ENCODE measurements around the gene DIDO1.
"Not testable (repeated sequence)": the region's sequence is repeated elsewhere in the genome, so short reads cannot be mapped to it uniquely, and the experiment has no call there.

Gene DIDO1

GRCh38 chr20:62879275-62880146 is 46.8 kb downstream of the DIDO1 start:
- peaks cover 5% of the 10 kb centered on the region; the same call in 1 of the 2 replicates for H3K36me3 ChIP-seq (ENCODE audit: insufficient read depth, low read length)
- WGBS = 80% methylated on average over 80 of the region's 80 CpGs
- peak overlapping the region; percentile 45; the same call in 1 of the 2 replicates for H3K27ac ChIP-seq (ENCODE audit: low read depth, low read length)
- peaks cover 5% of the 10 kb centered on the region; the same call in 1 of the 2 replicates for H3K27me3 ChIP-seq (ENCODE audit: insufficient read depth, low read length)
- peak overlapping the region; percentile 53; the same call in 1 of the 2 replicates for H3K9ac ChIP-seq (ENCODE audit: low read depth, low read length)
- H3K4me1 ChIP-seq (ENCODE audit: insufficient read depth, low read length) = peaks cover 17% of the 10 kb centered on the region
- H3K9me3 ChIP-seq (ENCODE audit: insufficient read depth, low read depth, low read length) = no peaks in the 10 kb centered on the region
- peak overlapping the region; percentile 45 for H3K4me3 ChIP-seq (ENCODE audit: low read length)

- Histone ChIP-seq H3K27ac (ENCODE audit: low read depth, low read length) (no peak overlapping the region), H3K9me3 (ENCODE audit: insufficient read depth, low read depth, low read length) (no peaks in the 10 kb centered on the region), H3K36me3 (ENCODE audit: insufficient read depth, low read length) (peaks cover 5% of the 10 kb centered on the region; the same call in 1 of the 2 replicates), H3K4me1 (ENCODE audit: insufficient read depth, low read length) (peaks cover 15% of the 10 kb centered on the region), H3K4me3 (ENCODE audit: low read length) (peak overlapping the region; percentile 45; the same call in 1 of the 2 replicates), H3K27me3 (ENCODE audit: insufficient read depth, low read length) (peaks cover 5% of the 10 kb centered on the region; the same call in 1 of the 2 replicates), H3K9ac (ENCODE audit: low read depth, low read length) (no peak overlapping the region)
- WGBS = 77% methylated on average over 19 of the region's 20 CpGs
Measured at GRCh38 chr20:62878244-62879038, 47.9 kb downstream of the DIDO1 start.

GRCh38 chr20:62876902-62877816 is 49.1 kb downstream of the DIDO1 start:
- no peak overlapping the region for H3K4me3 ChIP-seq (ENCODE audit: low read length)
- no peaks in the 10 kb centered on the region for H3K9me3 ChIP-seq (ENCODE audit: insufficient read depth, low read depth, low read length)
- peaks cover 5% of the 10 kb centered on the region; the same call in 1 of the 2 replicates for H3K36me3 ChIP-seq (ENCODE audit: insufficient read depth, low read length)
- H3K4me1 ChIP-seq (ENCODE audit: insufficient read depth, low read length) = peaks cover 15% of the 10 kb centered on the region
- H3K27me3 ChIP-seq (ENCODE audit: insufficient read depth, low read length) = peaks cover 5% of the 10 kb centered on the region; the same call in 1 of the 2 replicates
- WGBS = 94% methylated on average over 48 of the region's 48 CpGs
- no peak overlapping the region for H3K9ac ChIP-seq (ENCODE audit: low read depth, low read length)
- no peak overlapping the region for H3K27ac ChIP-seq (ENCODE audit: low read depth, low read length)

- peaks cover 2% of the 10 kb centered on the region; the same call in 1 of the 2 replicates for H3K36me3 ChIP-seq (ENCODE audit: insufficient read depth, low read length)
- no peak overlapping the region for H3K27ac ChIP-seq (ENCODE audit: low read depth, low read length)
- 94% methylated on average over 13 of the region's 13 CpGs for WGBS
- peaks cover 5% of the 10 kb centered on the region; the same call in 1 of the 2 replicates for H3K27me3 ChIP-seq (ENCODE audit: insufficient read depth, low read length)
- no peak overlapping the region for H3K4me3 ChIP-seq (ENCODE audit: low read length)
- H3K9ac ChIP-seq (ENCODE audit: low read depth, low read length) = no peak overlapping the region
- H3K9me3 ChIP-seq (ENCODE audit: insufficient read depth, low read depth, low read length) = no peaks in the 10 kb centered on the region
- peaks cover 15% of the 10 kb centered on the region for H3K4me1 ChIP-seq (ENCODE audit: insufficient read depth, low read length)
Measured at GRCh38 chr20:62876501-62876901, 49.8 kb downstream of the DIDO1 start.

- Histone ChIP-seq H3K36me3 (ENCODE audit: insufficient read depth, low read length) (no peaks in the 10 kb centered on the region), H3K9me3 (ENCODE audit: insufficient read depth, low read depth, low read length) (no peaks in the 10 kb centered on the region), H3K27ac (ENCODE audit: low read depth, low read length) (peak overlapping the region; percentile 22; the same call in 1 of the 2 replicates), H3K27me3 (ENCODE audit: insufficient read depth, low read length) (peaks cover 5% of the 10 kb centered on the region; the same call in 1 of the 2 replicates), H3K4me1 (ENCODE audit: insufficient read depth, low read length) (peaks cover 15% of the 10 kb centered on the region), H3K4me3 (ENCODE audit: low read length) (no peak overlapping the region), H3K9ac (ENCODE audit: low read depth, low read length) (0 out of 2 replicates have a peak overlapping the region, but pooled peaks have one; percentile 43)
- 39% methylated on average over 34 of the region's 34 CpGs for WGBS
Measured at GRCh38 chr20:62875419-62876361, 50.6 kb downstream of the DIDO1 start.

GRCh38 chr20:62874964-62875344 is 51.4 kb downstream of the DIDO1 start:
- peaks cover 5% of the 10 kb centered on the region; the same call in 1 of the 2 replicates for H3K27me3 ChIP-seq (ENCODE audit: insufficient read depth, low read length)
- H3K36me3 ChIP-seq (ENCODE audit: insufficient read depth, low read length) = no peaks in the 10 kb centered on the region
- no peak overlapping the region; the same call in 1 of the 2 replicates for H3K27ac ChIP-seq (ENCODE audit: low read depth, low read length)
- H3K4me1 ChIP-seq (ENCODE audit: insufficient read depth, low read length) = peaks cover 15% of the 10 kb centered on the region
- 85% methylated on average over 7 of the region's 14 CpGs for WGBS
- no peaks in the 10 kb centered on the region for H3K9me3 ChIP-seq (ENCODE audit: insufficient read depth, low read depth, low read length)
- no peak overlapping the region for H3K9ac ChIP-seq (ENCODE audit: low read depth, low read length)
- no peak overlapping the region for H3K4me3 ChIP-seq (ENCODE audit: low read length)

- H3K9ac ChIP-seq (ENCODE audit: low read depth, low read length) = not testable (repeated sequence)
- 3% methylated on average over 13 of the region's 15 CpGs for WGBS
Measured at GRCh38 chr20:62873681-62874031, 52.6 kb downstream of the DIDO1 start.

GRCh38 chr20:62873280-62873679 is 53.0 kb downstream of the DIDO1 start:
- H3K4me1 ChIP-seq (ENCODE audit: insufficient read depth, low read length) = peaks cover 8% of the 10 kb centered on the region
- H3K4me3 ChIP-seq (ENCODE audit: low read length) = no peak overlapping the region
- H3K27ac ChIP-seq (ENCODE audit: low read depth, low read length) = no peak overlapping the region
- WGBS = 84% methylated on average over 5 of the region's 7 CpGs
- no peak overlapping the region for H3K9ac ChIP-seq (ENCODE audit: low read depth, low read length)
- no peaks in the 10 kb centered on the region for H3K9me3 ChIP-seq (ENCODE audit: insufficient read depth, low read depth, low read length)
- H3K36me3 ChIP-seq (ENCODE audit: insufficient read depth, low read length) = no peaks in the 10 kb centered on the region
- no peaks in the 10 kb centered on the region for H3K27me3 ChIP-seq (ENCODE audit: insufficient read depth, low read length)

More at GRCh38 chr20:62873681-62874031, 52.6 kb downstream of the DIDO1 start:
- not testable (repeated sequence) for H3K9me3 ChIP-seq (ENCODE audit: insufficient read depth, low read depth, low read length); H3K27ac ChIP-seq (ENCODE audit: low read depth, low read length); H3K27me3 ChIP-seq (ENCODE audit: insufficient read depth, low read length); H3K36me3 ChIP-seq (ENCODE audit: insufficient read depth, low read length)
- Histone ChIP-seq H3K4me3 (ENCODE audit: low read length) (0 out of 2 replicates have a peak overlapping the region, but pooled peaks have one; percentile 22), H3K4me1 (ENCODE audit: insufficient read depth, low read length) (peaks cover 11% of the 10 kb centered on the region)

- H3K27ac ChIP-seq (ENCODE audit: low read depth, low read length) = no peak overlapping the region
- H3K27me3 ChIP-seq (ENCODE audit: insufficient read depth, low read length) = no peaks in the 10 kb centered on the region
- 96% methylated on average over 6 of the region's 6 CpGs for WGBS
- H3K9me3 ChIP-seq (ENCODE audit: insufficient read depth, low read depth, low read length) = no peaks in the 10 kb centered on the region
- no peaks in the 10 kb centered on the region for H3K36me3 ChIP-seq (ENCODE audit: insufficient read depth, low read length)
- H3K4me1 ChIP-seq (ENCODE audit: insufficient read depth, low read length) = peaks cover 5% of the 10 kb centered on the region; the same call in 1 of the 2 replicates
- H3K9ac ChIP-seq (ENCODE audit: low read depth, low read length) = no peak overlapping the region
- H3K4me3 ChIP-seq (ENCODE audit: low read length) = no peak overlapping the region
Measured at GRCh38 chr20:62872862-62873261, 53.4 kb downstream of the DIDO1 start.
